ENCODE measurements around the gene TMOD3. TPM values are rescaled to one million over a fixed set of nuclear protein-coding genes. Genes with fewer than 3 reads are reported as not detected.
A peak's percentile ranks its signal among the peaks of the same experiment; 100 is the strongest.

The TMOD3 gene
- total and polyA plus RNA-seq, 2 donors (not counting 3 experiments of a cell fraction or from before 2014, with no cell fraction given), result 10.4 to 64.3 TPM

GRCh38 chr15:51876169-51876568 is 46.7 kb downstream of the TMOD3 start:
- Histone ChIP-seq H3K4me3 (replicated peaks in 1 of 3; ENCODE audit: insufficient read depth in 1 of 3, low read depth in 1 of 3, low read length in 3 of 3) (no peak overlapping the region), H3K4me1 (ENCODE audit: control insufficient read depth, extremely low read depth, insufficient read depth, low read length) (peaks cover 43% of the 10 kb centered on the region), H3K27ac (ENCODE audit: insufficient read depth, low read depth, low read length) (peak overlapping the region; percentile 98), H3K36me3 (ENCODE audit: control insufficient read depth in 2 of 2, extremely low read depth in 1 of 2, insufficient read depth in 2 of 2, low read length in 2 of 2) (peaks cover 0 to 4% of the 10 kb centered on the region in 2 experiments), H2AFZ (ENCODE audit: low read depth, low read length) (no peak overlapping the region), H3K27me3 (ENCODE audit: control insufficient read depth in 2 of 2, insufficient read depth in 2 of 2, low read length in 2 of 2) (no peaks in the 10 kb centered on the region), H3K9me1 (replicated peaks; ENCODE audit: control insufficient read depth, extremely low read depth, insufficient read depth, low read length) (no peaks in the 10 kb centered on the region), H3K9me3 (replicated peaks; ENCODE audit: control insufficient read depth, insufficient read depth, low read length) (no peaks in the 10 kb centered on the region), H3K4me2 (ENCODE audit: insufficient read depth, low read length) (no peak overlapping the region), H4K20me1 (replicated peaks; ENCODE audit: control insufficient read depth, extremely low read depth, insufficient read depth, low read length) (no peaks in the 10 kb centered on the region), H3K9ac (replicated peaks; ENCODE audit: extremely low read depth, insufficient read depth, low read length) (no peak overlapping the region), H3K79me2 (ENCODE audit: control insufficient read depth, insufficient read depth, low read length) (peaks cover 33% of the 10 kb centered on the region)
- POLR2A ChIA-PET, result no interaction called here
- CTCF ChIA-PET, result no interaction called here
- dilution Hi-C loops (cut with MboI; ENCODE audit: extremely low pct_ligation_motif_present, low sequenced_read_pairs), result no loop called here
- intact Hi-C loops (cut with micrococcal nuclease), result loop anchor here (5.0 kb wide), 2 partner anchors 74 to 616 kb away; no protein-coding TSS in a partner anchor
- no TSS peak for BruUV-seq (replicated peaks)
- no peak for TF ChIP-seq POLR2AphosphoS5 (IDR thresholded peaks at IDR 0.05; ENCODE audit: insufficient read depth, low read depth, low read length)
- TF ChIP-seq CTCF (IDR thresholded peaks at IDR 0.05; ENCODE audit: extremely low read depth in 1 of 2, insufficient read depth in 1 of 2, low read depth in 1 of 2, low read length in 2 of 2), result no peak
- no peak for TF ChIP-seq MAX (IDR thresholded peaks at IDR 0.05; ENCODE audit: insufficient read depth, insufficient read length)
- TF ChIP-seq MYC (IDR thresholded peaks at IDR 0.05; ENCODE audit: low read depth, low read length), result no peak
- no peak for TF ChIP-seq GATA2 (IDR thresholded peaks at IDR 0.05; ENCODE audit: insufficient read depth, insufficient read length, low read depth, low read length)
- TF ChIP-seq POLR2A (IDR thresholded peaks at IDR 0.05; ENCODE audit: low read depth, low read length), result no peak
- TF ChIP-seq FOS (IDR thresholded peaks at IDR 0.05; ENCODE audit: borderline replicate concordance, insufficient read depth, low read length), result no peak
- TF ChIP-seq EZH2 (IDR thresholded peaks at IDR 0.05; ENCODE audit: borderline replicate concordance, low read depth, low read length, severe bottlenecking), result no peak
- TF ChIP-seq JUN (IDR thresholded peaks at IDR 0.05; ENCODE audit: borderline replicate concordance, insufficient read depth, insufficient read length, low read depth), result no peak
- no peak for DNase-seq (ENCODE audit: low read depth, low spot score)
- no peak for FAIRE-seq
